PFSK-1 (cell line): ENCODE data around the gene JPH3.

Experiments
- FOXP2 ChIP-seq: optimal IDR thresholded peaks from 2 replicates; pipeline ENCODE3; 2011; ENCODE audit warnings: borderline replicate concordance, control low read depth, inconsistent platforms; ENCODE audit not compliant: insufficient read depth; ENCODE audit errors: extremely low read length, extremely low read depth
- POLR2AphosphoS5 ChIP-seq: IDR thresholded peaks from 2 replicates; pipeline ENCODE4 v1.6.1; 2012; ENCODE audit warnings: low read depth, mild to moderate bottlenecking, control low read depth, low read length, moderate library complexity
- REST ChIP-seq, 2 experiments: IDR thresholded peaks; 2 replicates each; pipeline versions ENCODE4 v1.6.1 to v1.8.0; 2011 to 2012; ENCODE audit warnings: low read depth in 2 of 2, low read length in 2 of 2, control low read depth in 1 of 2, inconsistent platforms in 1 of 2, mild to moderate bottlenecking in 1 of 2, moderate library complexity in 1 of 2; ENCODE audit not compliant: insufficient read depth in 1 of 2
- SIN3A ChIP-seq: IDR thresholded peaks from 2 replicates; pipeline ENCODE4 v1.6.1; 2012; ENCODE audit warnings: mild to moderate bottlenecking, low read length, moderate library complexity, borderline replicate concordance; ENCODE audit not compliant: insufficient read depth
- TAF1 ChIP-seq: IDR thresholded peaks from 2 replicates; pipeline ENCODE4 v1.6.1; 2012; ENCODE audit warnings: low read length, control low read depth, borderline replicate concordance; ENCODE audit not compliant: insufficient read depth

JPH3 gene

GRCh38 chr16:87661561-87661960 lies 59.3 kb downstream of the JPH3 start:
- TF ChIP-seq TAF1 (no peak), FOXP2 (no peak), REST (IDR thresholded peaks at IDR 0.05; ENCODE audit: insufficient read depth in 1 of 2, low read depth in 2 of 2, low read length in 2 of 2) (peak; percentile 94 to 97), POLR2AphosphoS5 (no peak), SIN3A (no peak)

- TF ChIP-seq REST (IDR thresholded peaks at IDR 0.05; ENCODE audit: insufficient read depth in 1 of 2, low read depth in 2 of 2, low read length in 2 of 2) (no peak), SIN3A (no peak), TAF1 (no peak), FOXP2 (no peak), POLR2AphosphoS5 (no peak)
Observed at GRCh38 chr16:87662254-87663204, 60.2 kb downstream of the JPH3 start.

- TF ChIP-seq TAF1, result no peak
- TF ChIP-seq FOXP2, result no peak
- TF ChIP-seq SIN3A, result no peak
- TF ChIP-seq POLR2AphosphoS5, result no peak
- TF ChIP-seq REST (IDR thresholded peaks at IDR 0.05; ENCODE audit: insufficient read depth in 1 of 2, low read depth in 2 of 2, low read length in 2 of 2), result no peak
Observed at GRCh38 chr16:87664792-87665191, 62.5 kb downstream of the JPH3 start.

GRCh38 chr16:87665193-87665592 lies 62.9 kb downstream of the JPH3 start:
- TF ChIP-seq TAF1, result no peak
- no peak for TF ChIP-seq POLR2AphosphoS5
- TF ChIP-seq REST (IDR thresholded peaks at IDR 0.05; ENCODE audit: insufficient read depth in 1 of 2, low read depth in 2 of 2, low read length in 2 of 2), result no peak

- TF ChIP-seq SIN3A, result no peak
- no peak for TF ChIP-seq TAF1
- TF ChIP-seq REST (IDR thresholded peaks at IDR 0.05; ENCODE audit: insufficient read depth in 1 of 2, low read depth in 2 of 2, low read length in 2 of 2), result no peak
- no peak for TF ChIP-seq FOXP2
- TF ChIP-seq POLR2AphosphoS5, result no peak
Observed at GRCh38 chr16:87666919-87667318, 64.6 kb downstream of the JPH3 start.
